CD4-positive, alpha-beta T cell treated with Interleukin-6 at 100 ng/mL for 8 hours (primary cell): ENCODE measurements around the gene VPS33B.
"Not testable (repeated sequence)": the region's sequence is repeated elsewhere in the genome, so short reads cannot be mapped to it uniquely, and the experiment has no call there.

Source experiments
- DNase-seq: peaks from one replicate; pipeline ENCODE4 v3.0.0-alpha.2; 2020; ENCODE audit warnings: mixed read lengths, low spot score

The VPS33B gene

GRCh38 chr15:91031796-91032195 is 9.4 kb upstream of the VPS33B start:
- no peak for DNase-seq

GRCh38 chr15:91027677-91028076 is 5.3 kb upstream of the VPS33B start:
- no peak for DNase-seq

GRCh38 chr15:91023720-91024119 is 1.3 kb upstream of the VPS33B start:
- DNase-seq, result no peak

- DNase-seq, result no peak
Measured at GRCh38 chr15:91022832-91023129, 387 bp upstream of the VPS33B start.

DNA sequence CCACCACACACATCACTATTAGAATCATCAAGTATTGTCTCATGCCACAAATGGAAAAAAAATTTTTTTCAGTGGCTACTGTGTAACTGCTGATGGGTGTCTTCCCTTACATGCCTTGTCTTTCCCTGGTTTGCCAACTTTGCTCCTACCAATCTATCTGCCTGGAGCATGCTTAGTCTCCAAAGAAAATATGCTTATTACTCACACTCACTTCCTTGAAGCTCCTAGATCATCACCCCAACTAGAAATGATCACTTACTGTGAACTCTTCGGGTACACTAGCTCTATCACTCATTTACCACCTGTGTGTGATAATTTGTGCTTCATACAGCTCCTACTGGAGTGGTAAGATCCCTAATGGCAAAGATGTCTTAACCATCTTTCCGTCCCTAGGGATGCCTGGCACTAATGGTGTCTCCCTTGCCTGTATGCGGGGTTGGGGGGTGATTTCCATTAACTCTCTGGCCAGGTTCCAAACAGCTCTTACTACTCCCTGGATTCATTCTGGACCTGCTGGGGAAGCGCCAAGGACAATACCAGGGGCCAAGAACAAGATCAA is 799 bp downstream of the VPS33B start:
- DNase-seq, result no peak

- no peak for DNase-seq
Measured at GRCh38 chr15:91018158-91018557, 4.2 kb downstream of the VPS33B start.

- DNase-seq, result no peak
Measured at GRCh38 chr15:91017716-91018115, 4.7 kb downstream of the VPS33B start.

GRCh38 chr15:91013701-91014100 is 8.7 kb downstream of the VPS33B start:
- DNase-seq, result not testable (repeated sequence)

- no peak for DNase-seq
Measured at GRCh38 chr15:91007266-91007665, 15.1 kb downstream of the VPS33B start.

DNA sequence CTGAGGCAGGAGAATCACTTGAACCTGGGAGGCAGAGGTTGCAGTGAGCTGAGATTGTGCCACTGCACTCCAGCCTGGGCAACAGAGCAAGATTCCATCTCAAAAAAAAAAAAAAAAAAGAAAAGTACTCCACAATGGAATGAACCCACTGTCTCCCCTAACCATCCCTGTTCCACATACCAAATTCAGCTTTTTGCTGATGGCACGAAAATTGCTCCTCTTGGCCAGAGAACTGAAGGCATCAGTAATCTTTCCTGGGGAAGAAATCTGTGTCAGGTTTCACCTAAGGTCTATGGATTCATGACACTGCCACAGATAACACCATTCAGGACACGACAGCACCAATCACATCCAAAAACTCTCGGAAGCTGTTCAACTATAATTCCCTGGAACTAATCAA is 21.2 kb downstream of the VPS33B start:
- DNase-seq, result no peak

DNA sequence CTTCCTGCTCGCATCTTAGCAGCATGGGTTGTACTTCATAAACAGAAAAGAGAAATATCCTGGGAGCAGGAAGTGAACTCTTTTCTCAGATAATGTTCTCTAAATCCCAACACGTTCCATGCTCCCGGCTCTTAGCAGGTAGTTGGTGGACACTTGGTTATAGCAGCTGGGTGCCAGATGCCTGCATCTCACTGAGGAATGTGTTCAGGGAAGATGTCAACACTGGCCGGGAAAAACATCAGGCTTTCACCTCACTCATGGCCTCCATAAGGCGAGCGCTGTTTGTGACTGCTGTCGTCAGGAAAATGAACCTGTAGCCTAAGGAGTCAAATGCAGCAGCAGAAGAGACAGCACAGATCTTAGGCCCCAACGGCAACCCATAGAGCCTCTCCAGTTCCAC is 23.7 kb downstream of the VPS33B start:
- DNase-seq, result no peak

- peak; percentile 96 for DNase-seq
Measured at GRCh38 chr15:90994417-90995311, 27.7 kb downstream of the VPS33B start, which contains the start of gene PRC1. PRC1 (minus strand) TSS chr15:90994535; CDS start chr15:90994417, 118 bp downstream.

GRCh38 chr15:90994059-90994416 is 28.4 kb downstream of the VPS33B start:
- no peak for DNase-seq

DNA sequence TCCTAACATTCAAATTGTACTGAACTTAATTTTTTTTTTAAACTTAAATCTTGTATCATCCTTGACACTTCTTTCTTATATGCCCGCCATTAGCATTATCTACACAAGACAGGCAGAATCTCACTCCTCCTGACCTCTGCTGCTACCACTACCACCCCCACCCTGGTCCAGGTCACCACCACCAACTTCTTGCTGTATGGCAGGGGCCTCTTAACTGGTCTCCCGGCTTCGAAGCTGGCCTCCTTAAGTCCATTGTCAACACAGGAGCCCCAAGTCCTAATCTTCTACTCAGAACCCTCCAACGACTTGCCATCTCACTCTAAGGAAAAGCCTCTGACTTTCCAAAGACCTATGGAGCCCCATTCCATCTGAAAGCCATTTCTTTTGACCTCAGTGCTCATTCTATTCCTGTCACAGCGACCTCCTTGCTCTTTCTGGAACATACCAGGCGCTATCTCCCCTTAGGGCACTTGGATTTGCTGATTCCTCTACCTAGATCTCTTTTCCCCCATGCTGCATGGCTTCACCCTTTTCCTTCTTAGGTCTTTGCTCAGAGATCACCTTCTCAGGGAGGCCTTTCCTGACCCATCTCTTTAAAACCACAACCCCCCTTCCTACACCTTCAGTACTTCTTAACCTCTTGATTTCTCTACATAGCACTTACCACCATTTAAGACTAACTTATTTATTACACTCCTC is 30.7 kb downstream of the VPS33B start:
- DNase-seq, result no peak

- DNase-seq, result no peak
Measured at GRCh38 chr15:90990446-90990845, 31.9 kb downstream of the VPS33B start.

GRCh38 chr15:90989040-90989768 is 33.2 kb downstream of the VPS33B start:
- no peak for DNase-seq

DNA sequence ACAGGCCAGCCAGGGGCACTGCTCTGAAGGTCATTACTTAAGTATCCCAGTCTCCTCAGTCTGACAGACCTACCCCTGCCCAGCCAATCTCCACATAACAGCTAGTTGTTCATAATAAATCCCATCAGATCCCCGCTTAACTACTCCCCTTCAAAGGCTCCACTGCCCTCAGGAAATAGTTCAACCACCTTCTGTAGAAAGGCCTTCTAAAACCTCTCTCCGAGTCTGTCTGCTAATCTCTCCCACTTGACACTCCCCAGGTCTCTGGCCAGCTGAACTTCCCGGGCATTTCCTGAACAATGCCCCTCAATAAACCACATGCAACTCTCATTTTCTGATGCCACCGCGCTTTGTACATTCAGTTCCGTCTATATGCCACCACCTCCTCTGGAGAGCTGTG is 34.1 kb downstream of the VPS33B start:
- no peak for DNase-seq

DNA sequence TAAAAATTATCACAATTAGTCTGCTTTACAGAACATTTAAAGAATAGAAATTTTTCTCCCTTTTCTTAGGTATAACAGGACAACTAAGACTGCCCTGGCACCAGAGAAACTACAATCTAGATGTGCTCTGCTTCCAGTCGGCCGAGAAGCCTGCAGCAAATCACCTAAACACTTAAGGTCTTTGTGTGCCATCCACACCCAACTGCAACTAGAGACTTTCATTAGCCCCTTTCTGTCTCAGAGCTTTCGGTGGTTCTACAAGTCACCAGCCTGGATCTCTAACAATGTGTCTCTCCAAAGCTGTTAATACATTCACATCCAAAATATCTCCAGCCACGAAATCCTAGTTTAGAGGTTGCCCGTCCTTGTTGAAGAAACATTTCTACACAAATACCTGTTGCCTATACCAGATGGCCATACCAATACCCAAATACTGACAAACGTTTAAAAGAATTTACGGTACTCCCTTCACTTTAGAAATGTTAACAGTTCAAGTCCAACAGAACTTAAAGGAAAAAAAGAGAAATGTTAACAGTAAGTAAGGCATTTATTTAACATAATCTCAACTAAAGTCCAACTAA is 34.7 kb downstream of the VPS33B start:
- DNase-seq, result no peak

DNA sequence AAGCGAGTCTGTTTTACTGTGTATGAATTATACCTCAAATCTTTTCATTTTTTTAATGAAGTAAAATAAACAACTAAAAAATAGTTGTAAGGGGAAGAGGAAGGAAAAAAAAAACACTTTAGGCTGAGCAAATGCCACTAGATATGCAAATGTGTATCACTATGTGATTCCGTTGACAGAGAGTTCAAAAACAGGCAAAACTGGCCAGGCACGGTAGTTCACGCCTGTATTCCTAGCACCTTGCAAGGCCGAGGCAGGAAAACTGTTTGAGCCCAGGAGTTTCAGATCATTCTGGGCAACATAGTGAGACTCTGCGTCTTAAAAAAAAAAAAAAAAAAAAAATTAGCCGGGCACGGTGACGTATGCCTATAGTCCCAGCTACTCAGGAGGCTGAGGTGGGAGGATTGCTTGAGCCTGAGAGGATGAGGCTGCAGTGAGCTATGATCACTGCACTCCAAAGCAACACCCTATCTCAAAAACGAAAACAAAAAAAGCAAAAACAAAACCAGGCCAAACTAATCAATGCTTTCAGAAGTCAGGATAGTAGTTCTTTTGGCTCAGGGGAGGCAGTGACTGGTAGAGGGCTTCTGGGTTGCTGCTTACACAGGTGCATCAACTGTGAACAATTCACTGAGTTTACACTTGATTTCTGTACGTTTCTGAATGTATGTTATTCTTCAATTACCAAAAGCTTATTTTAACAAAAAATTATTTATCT is 35.4 kb downstream of the VPS33B start:
- DNase-seq, result no peak

GRCh38 chr15:90982135-90982534 is 40.3 kb downstream of the VPS33B start:
- no peak for DNase-seq

- DNase-seq, result no peak
Measured at GRCh38 chr15:90981681-90982080, 40.7 kb downstream of the VPS33B start.

GRCh38 chr15:90979582-90979981 is 42.8 kb downstream of the VPS33B start:
- DNase-seq, result no peak
